ENCODE results near the gene ZMIZ2.

The ZMIZ2 gene

DNA sequence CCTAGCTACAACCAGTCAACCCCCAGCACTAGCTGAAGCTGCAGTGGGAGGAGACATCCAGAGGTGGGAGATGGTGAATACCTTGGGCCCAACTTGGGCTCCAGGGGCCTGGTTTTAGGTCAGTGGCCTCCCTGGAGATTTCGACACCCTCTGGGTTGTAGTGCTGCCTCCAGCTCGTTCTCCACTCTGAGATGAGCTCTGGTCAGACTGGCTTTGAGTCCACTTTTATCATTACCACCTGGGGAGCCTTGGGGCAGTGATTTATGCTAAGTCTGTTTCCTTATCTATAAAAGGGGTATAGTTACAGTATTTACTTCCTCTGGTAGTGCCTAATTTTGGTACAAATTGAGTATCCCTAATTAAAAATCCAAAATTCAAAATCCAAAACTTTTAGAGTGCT, 70.6 kb downstream of the ZMIZ2 start:
- Histone ChIP-seq H3K27me3 (ENCODE audit: control insufficient read depth in 1 of 2, insufficient read depth in 2 of 2, low read length in 2 of 2) (no peaks in the 10 kb centered on the region), H3K36me3 (ENCODE audit: control insufficient read depth in 1 of 2, insufficient read depth in 2 of 2, low read length in 2 of 2) (no peaks in the 10 kb centered on the region), H3K4me1 (ENCODE audit: control insufficient read depth in 1 of 2, insufficient read depth in 2 of 2, low read length in 2 of 2) (no peaks in the 10 kb centered on the region), H3K27ac (ENCODE audit: low read depth, low read length) (no peak overlapping the region), H3K4me3 (ENCODE audit: low read depth in 1 of 2, low read length in 2 of 2) (no peak overlapping the region), H3K9me3 (ENCODE audit: control insufficient read depth in 1 of 2, low read length in 2 of 2) (no peaks in the 10 kb centered on the region), H3K9ac (ENCODE audit: low read depth in 1 of 2, low read length in 2 of 2) (no peak overlapping the region)

Measured in duodenal mucosa (tissue), 2 donors.